HG03457 (cell line): ENCODE measurements around the gene RNF217.
A peak's percentile ranks its signal among the peaks of the same experiment; 100 is the strongest.
"Not testable (repeated sequence)": the region's sequence is repeated elsewhere in the genome, so short reads cannot be mapped to it uniquely, and the experiment has no call there.

ENCODE experiments used
- ATAC-seq: cut with Tn5 transposase; IDR thresholded peaks from one replicate; pipeline ENCODE4 v1.9.1; 2021; ENCODE audit warnings: moderate number of reproducible peaks; ENCODE audit not compliant: unreplicated experiment

RNF217 gene

DNA sequence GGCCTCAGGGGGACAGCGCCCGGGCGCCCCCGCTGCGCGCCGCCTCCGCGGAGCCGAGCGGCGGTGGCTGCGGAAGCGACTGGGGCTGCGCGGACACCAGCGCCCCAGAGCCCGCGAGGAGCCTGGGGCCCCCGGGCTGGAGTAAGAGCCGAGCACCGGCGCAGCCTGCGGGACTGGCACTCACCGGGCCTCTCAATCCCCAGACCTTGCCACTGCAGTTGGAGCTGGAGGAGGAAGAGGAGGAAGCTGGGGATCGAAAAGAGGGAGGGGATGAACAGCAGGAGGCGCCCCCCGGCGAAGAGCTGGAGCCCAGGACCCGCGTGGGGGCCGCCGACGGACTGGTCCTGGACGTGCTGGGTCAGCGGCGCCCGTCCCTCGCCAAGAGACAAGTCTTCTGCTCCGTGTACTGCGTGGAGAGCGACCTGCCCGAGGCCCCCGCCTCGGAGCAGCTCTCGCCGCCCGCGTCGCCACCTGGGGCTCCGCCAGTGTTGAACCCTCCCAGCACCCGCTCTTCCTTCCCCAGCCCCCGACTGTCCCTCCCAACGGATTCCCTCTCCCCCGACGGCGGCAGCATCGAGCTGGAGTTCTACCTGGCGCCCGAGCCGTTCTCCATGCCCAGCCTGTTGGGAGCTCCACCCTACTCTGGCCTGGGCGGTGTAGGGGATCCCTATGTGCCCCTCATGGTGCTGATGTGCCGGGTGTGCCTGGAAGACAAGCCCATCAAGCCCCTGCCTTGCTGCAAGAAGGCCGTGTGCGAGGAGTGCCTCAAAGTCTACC lies 590 bp downstream of the RNF217 start:
- no peak for ATAC-seq

DNA sequence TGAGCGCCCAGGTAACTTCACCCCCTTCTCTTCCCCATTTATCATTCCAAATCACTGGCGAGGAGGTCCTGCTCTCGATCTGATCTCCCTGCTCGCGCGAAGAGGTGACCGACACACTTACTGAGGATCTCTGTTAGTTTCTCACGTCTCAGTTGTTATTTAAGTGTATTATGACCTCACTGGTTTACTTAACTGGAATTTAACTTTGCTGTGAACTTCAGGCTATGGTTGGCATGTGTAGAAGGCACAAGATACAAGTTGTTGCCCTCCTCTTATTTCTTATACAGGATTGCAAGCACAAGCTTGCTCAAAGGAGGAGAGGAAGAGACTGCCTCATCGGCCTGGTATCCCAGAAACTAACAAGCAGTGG lies 1.2 kb downstream of the RNF217 start:
- ATAC-seq: no peak

DNA sequence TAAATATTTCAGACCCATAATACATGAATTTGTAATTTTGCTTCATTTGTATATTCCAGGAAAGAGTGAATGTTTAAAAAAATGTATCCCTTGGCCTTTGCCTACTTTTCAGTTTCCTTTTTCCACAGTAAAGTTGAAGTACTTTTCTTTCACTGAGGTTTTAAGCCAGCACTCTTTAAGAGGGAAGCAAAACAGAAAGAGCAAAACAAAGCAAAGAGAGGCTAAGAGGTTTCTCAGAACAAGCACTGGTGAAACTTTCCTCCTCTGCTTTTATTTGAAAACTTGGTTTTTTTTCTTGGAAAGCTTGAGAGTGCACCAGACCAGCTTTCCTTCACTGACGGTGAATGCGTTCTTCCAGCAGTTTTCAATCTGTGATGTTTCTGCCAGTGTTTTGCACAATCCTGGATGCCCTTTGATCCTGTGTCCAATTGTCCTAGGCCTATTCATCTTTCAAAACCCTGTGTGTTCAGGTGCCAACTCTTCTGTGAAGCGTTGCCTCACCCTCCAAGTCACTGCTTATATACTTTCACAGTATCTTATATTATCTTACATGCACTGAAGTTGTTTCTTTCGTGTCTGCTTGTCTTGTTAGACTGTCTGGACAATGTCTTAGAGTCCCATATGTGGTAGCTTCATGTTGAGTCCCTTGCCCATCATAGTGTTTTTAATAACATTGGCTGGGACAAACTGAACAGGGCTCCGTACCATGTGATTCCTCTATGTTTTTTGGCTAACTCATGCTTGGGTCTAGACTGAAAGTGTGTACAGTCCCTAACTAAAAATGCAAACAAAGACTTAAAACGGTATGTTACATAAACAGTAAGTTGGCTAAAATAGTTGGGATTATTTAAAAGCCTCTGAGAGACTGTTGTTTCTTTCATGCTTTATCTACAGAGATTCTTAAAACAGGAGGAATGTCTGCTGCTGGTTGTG lies 1.9 kb downstream of the RNF217 start:
- no peak for ATAC-seq

DNA sequence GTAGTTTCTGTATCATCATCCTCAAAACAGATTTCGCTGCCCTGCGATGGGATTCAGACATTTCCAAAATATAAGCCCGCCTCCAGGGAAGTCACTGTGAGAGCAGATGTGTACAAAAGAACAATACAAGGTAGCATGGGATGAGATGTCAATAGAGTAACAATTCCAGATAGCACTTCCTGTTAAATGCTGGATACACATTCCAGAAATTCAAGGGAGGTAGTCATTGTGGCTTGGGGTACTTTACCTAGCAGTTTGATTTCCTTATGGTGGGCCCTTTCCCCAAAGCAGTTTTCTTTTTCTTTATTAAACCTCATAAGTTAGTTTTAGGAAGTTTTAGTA lies 2.5 kb downstream of the RNF217 start:
- no peak for ATAC-seq

DNA sequence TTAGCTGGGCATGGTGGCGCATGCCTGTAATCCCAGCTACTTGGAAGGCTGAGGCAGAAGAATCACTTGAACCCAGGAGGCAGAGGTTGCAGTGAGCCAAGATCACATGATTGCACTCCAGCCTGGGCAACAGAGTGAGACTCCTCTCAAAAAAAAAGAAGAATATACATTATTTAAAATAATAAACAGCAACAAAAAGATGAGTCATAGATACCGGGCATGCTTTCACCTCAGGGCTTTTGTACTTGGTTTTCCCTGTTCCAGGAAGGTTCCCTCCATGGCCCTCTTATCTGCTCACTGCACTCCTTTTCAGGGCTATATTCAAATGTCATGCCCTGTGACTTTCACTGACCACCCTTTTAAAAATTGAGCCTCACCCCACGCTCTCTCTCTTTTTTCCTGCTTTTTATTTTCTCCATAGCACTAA lies 3.2 kb downstream of the RNF217 start:
- ATAC-seq: not testable (repeated sequence)

DNA sequence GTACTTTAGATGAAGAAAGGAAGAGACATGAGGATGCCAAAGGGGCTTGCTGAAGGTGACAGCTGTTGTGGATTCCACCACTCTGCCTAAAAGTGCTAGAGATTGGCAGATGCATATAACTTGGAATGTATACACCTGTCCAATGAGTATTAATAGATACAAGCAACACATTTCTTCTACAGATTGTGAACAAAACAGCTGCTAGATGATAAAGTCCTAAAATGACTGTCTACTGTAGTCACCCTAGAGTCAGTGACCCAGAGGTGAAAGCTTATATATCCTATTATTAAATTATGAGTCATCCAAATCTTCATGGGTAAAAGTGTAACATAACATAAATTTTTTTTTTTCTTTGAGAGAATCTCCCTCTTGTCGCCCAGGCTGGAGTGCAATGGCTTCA lies 5.2 kb downstream of the RNF217 start:
- no peak for ATAC-seq

DNA sequence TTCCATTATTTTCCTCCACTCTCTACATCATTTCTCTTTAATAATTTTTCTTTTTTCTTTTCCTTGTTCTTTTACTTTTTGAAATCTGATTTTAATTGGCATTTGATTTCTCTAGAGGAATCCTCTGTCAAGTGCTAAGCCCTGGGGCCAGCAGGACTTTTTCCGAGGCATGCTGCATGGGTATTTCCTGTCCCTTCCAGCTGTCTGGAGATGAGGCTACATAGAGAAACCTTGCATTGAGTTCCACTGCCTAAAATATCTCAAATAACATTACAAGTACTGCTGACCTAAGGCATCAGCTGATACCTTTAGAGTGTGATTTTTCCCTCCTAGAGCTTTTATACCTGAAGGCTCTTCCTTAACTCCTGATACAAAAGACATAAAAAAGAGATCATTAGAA lies 6.2 kb downstream of the RNF217 start:
- ATAC-seq: no peak

DNA sequence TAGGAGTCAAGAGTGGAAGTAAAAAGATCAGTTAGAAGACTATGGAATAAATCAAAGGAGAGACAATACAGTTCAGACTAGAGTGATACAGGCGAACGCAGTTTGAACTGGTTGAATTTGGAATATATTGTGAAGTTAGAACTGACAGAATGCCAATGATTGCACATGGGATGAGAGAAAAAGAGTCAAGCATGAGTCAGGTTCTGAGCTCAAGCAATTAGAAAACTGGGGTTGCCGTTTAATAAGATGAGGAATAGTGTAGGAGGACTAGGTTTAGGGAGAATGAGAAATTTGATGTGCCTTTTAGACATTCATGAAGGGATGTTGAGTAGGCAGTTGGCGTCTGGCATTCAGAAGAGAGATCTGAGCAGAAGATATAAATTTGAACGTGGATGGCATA lies 8.0 kb downstream of the RNF217 start:
- no peak for ATAC-seq

DNA sequence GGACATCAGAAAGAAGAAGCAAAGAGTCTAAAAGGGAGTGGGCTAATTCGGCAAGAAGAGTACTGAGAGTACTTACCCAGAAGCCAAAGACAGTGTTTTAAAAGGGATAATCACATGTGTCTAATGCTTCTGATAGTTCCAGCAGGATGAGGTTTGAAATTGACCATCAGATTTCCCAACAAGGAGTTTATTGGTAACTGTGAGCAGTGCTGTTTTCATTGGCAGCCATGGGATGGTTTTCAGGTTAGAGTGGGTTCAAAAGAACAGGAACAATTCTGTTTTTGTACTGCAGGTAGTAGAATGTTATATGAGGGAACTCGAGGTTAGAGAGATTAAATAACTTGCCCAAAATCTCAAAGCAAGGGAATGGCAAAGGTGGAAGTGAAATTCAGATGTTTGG lies 8.5 kb downstream of the RNF217 start:
- no peak for ATAC-seq

DNA sequence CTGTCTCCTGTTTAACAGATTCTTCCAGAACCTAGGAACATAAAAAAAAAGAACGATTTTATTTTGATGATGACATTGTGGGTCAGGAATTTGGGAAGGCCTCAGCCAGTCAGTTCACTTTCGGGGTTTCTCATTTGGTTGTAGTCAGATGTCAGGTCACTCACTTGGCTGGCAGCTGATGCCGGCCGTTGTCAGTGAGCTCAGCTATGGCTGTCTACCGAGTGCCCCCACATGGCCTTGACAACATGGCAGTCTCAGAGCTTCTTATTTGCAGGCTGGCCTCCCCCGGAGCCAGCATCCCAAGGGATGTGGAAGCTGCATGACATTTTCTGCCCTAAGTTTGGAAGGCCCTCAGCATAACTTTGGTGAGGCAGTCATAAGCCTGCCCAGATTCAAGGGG lies 11.5 kb downstream of the RNF217 start:
- no peak for ATAC-seq

DNA sequence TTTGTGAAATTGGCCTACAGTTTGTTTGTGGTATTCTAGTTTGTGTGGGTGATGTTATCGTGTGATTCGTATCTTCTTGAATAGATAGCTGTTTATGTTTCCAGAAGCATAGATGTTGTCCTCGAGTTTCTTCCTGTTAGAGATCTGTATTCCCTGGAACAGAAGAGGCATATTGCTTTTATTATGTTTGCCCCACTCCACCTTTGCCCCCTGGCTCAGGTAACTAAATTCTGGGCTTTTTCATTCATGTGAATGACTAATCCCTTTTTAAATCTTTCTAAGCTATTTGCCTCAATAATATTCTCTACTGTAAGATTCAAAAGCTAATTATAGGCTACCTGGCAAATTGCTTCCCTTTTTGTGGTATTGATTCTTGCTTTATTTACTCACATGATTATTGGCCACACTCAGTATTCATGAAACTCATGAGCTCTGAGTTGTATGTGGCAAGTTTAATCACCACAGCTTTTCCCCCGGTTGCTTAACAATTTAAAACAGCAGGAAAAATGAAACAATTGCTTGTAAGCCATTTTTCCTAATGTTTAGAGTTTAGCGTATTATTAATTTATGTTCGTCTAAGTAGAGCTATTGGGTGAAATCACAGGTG lies 12.6 kb downstream of the RNF217 start:
- ATAC-seq: no peak

DNA sequence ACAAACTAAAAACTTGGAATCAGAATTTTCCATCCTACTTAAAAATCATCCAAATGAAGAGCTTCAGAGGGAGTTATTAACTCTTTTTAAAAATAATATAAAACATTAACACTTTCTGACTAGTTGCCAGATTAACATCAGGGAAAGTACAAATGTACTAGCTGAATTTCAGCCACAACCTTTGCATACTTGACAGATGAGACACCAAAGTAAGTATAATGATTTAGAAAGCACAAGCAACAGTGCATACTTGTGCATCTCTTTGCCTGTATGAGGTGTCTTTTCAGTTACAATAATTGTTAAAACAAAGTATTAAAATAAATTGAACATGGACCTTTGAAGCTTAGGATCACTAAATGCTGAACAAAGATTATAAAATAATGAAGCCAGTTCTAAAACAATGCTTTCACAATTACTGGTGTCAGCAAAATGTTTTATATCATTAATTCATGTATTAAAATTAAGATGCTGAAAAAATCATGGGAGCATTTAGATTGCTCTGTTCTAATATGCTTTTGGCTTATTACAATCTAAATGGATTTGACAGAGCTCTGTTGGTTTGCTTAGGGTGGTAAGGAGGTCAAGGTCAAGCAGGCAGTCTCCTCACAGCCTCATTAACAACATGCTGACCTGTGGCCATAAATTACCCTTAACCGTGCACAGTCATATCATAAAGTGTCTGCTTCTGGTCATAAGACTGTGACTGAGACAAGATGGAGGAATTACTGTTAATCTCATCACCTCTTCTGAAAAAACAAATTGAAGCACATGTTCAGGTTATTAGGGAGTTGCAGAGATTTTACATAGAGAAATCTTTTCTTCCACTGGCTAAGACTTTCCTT lies 15.1 kb downstream of the RNF217 start:
- ATAC-seq: peak; percentile 61

DNA sequence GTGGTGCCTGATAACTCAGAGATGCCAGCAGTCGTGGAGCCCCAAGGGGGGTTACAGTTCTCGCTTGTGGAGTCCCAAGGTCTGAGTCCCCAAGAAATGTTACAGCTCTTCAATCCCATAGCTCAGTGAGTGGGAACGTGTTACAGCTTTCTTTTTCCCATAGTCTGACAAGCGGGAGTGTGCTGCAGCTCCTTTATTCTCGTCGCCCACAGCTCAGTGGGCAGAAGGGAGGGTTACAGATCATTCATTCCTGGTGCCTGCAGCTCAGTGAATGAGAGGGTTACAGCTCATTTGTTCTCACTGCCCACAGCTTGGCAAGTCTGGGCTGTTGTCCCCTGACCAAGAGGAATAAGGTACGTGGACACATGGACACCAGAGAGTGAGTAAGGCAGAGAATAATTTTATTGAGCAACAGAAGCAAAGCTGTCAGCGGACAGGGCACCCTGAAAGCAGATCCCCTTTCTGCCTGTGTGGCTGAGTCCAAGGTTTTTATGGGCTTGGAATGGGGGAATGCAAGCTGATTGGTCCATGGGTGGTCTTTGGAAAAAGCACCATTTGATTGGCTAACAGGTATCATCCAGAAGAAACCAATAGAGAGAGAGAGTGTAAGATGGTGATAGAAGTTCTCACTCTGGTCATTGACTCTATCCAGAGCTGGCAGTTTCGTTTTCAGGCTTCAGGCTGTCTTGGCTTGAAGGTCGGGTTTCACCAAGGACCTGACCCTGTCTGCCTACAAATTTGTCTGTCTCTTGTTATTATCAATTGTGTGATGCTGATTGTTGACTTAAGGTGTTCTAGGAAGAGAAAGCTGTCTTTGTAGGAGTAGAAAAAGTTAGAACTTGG lies 16.4 kb downstream of the RNF217 start:
- ATAC-seq: no peak

DNA sequence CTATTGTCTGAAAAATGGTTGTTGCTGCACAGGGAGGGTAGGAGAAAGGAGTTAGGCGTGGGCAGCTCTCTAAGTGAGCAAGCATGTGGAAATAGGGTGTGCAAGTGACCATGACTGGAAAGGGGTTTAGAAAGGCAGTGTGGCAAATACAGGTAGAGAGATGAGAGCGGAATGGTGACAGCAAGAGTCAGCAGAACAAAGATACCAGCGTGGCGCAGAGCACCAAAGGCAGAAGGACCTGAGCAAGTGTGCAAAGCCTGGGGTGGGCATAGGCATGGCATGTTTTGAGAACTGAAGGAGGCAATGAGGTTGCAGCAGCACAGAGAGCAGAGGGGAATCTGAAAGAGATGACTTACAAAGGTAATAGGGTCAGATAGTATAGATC lies 17.0 kb downstream of the RNF217 start:
- ATAC-seq: no peak

DNA sequence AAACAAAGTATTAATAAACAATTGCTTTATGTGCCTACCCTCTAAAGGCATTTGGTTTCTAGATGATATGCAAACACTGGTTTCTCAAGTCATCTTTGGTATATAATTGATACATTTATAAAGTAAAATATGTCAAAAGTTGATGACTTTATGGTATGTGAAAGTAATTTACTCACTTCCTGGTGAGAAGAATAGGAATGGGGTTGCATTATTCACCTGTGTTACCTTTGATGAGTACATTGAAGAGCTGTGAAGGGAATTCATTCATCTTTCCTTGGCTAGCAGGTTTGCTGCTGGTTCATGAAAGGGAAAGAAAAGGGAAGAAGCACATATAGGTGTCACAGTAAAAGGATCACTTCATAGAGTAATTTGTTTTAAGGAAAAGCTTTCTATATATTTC lies 20.4 kb downstream of the RNF217 start:
- no peak for ATAC-seq

DNA sequence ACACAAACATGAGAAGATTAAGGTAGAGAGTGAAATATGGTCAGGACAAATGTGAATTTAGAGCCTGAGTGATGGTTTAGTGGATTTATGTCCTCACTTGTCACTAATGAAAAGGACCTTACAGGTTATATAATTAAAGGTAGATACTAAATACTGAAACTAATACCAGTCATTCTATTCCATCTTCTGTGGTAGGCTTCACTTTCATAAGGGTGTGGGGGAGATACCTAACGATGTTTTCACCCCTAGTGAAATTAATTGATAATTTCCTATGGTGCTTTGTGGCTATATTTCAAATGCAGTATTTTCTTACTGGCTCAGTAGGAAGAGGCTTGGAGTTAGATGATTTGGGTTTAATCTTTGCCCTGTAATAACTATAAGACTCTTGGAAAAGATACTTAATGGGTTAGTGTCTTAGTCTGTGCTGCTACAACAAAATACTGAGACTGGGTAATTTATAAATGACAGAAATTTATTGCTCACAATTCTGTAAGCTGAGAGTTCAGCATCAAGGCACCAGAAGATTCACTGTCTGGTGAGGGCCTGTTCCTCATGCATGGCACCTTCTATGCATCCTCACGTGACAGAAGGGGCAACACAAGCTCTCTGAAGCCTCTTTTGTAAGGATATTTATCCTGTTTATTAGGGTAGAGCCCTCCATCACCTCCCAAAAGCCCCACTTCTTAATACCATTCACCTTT lies 21.3 kb downstream of the RNF217 start:
- ATAC-seq: peak; percentile 89

DNA sequence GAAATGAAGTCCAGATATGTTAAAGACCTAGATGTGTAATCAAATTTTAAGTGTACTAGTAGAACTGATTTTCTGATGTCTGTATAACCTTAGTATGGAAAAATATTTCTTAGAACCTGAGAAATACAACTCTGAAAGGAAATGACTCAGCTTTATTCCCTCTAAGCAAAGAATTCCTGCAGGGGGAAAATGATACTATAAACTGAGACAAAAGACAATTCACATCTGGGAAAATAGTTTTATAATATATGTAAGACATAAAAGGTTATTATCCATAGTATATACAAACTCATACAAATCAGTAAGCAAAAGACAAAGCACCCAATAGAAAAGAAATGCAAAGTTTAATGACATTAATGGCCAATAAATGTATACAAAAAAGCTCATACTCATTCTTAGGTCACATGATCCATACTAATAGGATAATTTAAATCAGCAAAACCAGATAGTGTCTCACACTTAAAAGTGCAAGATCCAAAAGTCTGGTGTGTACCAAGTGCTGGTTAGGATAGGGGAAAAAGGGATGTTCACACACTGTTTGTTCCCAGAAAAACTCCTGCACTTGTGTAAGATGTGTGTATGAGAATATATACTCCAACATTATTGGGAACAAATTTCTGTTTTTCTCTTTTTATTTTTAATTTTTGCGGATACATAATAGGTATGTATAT lies 22.6 kb downstream of the RNF217 start:
- no peak for ATAC-seq

DNA sequence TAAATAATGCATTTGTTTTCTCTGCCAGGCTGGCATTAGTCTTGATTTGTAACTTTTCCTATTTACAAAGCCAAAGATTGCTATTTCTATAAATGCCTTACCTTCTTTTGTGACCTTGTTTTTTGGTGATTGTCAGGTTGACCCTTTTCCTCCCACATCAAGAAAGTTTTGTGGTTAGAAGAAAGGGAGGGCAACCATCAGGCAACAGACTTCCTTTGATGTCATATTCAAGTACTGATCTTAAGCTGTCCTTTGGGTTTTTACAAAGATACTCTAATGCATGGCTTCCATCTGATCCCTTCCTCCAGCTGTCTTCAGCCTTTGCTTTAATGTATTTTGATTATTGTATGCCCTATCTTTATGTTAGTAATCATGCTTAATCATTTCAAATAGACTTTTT lies 23.9 kb downstream of the RNF217 start:
- no peak for ATAC-seq

DNA sequence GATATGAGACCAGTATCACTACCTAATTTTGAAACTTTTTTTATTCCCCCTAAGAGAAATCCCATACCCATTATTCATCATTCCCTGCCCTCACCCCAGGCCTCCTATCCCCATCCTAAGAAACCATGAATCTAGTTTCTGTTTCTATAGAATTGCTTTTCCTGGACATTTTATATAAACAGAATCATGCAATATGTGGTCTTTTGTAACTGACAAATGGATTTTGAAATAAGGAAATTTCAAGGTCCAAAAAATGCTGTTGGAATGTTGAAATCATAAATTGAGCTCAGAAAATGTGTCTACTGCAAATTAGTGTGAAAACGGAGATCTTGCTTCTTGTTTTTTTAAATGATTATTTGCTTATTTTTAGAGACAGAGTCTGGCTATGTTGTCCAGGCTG lies 25.1 kb downstream of the RNF217 start:
- ATAC-seq: no peak
